Astrocyte (in vitro differentiated cells and primary cell): ENCODE results near the gene STK32A.

Experiments
- CTCF ChIP-seq: IDR thresholded peaks from 2 replicates; pipeline ENCODE4 v1.5.1; 2011; ENCODE audit warnings: low read depth, mild to moderate bottlenecking, inconsistent platforms, low read length, moderate library complexity; ENCODE audit not compliant: insufficient read depth
- EZH2 ChIP-seq: IDR thresholded peaks from 2 replicates; pipeline ENCODE4 v1.6.1; 2012; ENCODE audit warnings: mild to moderate bottlenecking, low read length, inconsistent platforms; ENCODE audit not compliant: insufficient read depth

GRCh38 chr5:147427521-147428401 is 192.9 kb downstream of the STK32A start:
- TF ChIP-seq CTCF (no peak), EZH2 (no peak)
